ENCODE measurements around the gene SPARC.

DNA sequence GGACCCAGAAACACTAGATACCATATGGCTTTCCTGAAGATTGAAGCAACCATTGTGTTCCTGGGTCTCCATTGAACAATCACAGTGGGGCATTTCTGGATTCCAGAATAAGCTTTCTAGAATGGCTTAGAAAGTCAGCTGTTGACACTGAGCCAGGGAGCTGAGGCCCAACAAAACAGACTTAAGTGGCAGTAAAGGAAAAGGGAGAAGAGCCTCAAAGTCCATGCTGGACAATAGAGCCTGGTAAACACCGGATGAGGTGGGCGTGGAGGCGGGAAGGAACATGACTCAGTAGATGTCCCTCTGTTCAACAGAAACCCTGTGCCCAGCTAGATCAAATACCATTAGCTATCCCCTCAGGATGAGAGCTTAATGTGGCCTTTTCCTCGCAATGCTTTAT is 14.8 kb downstream of the SPARC start:
- TF ChIP-seq CTCF (IDR thresholded peaks at IDR 0.05) = no peak
- TF ChIP-seq ZFX (IDR thresholded peaks at IDR 0.05; ENCODE audit: borderline replicate concordance) = no peak
